GM20000 (cell line): Measurements from ENCODE around the gene SEC22C.
A peak's percentile ranks its signal among the peaks of the same experiment; 100 is the strongest.

ENCODE experiments used
- DNase-seq: peaks from one replicate; pipeline ENCODE4 v3.0.0; 2012; ENCODE audit warnings: low spot score
- CTCF ChIP-seq: IDR thresholded peaks from 2 replicates; pipeline ENCODE4 v1.5.1; 2012; ENCODE audit warnings: mild to moderate bottlenecking, control low read depth; ENCODE audit errors: extremely low read depth, missing control alignments

Gene SEC22C

GRCh38 chr3:42505128-42505848 is 76.5 kb downstream of the SEC22C start:
- no peak for TF ChIP-seq CTCF
- DNase-seq, result no peak

- DNase-seq, result no peak
- TF ChIP-seq CTCF, result no peak
Measured at GRCh38 chr3:42504334-42505127, 77.2 kb downstream of the SEC22C start.

- DNase-seq, result no peak
- TF ChIP-seq CTCF, result no peak
Measured at GRCh38 chr3:42503957-42504333, 77.8 kb downstream of the SEC22C start.

- no peak for DNase-seq
- TF ChIP-seq CTCF, result no peak
Measured at GRCh38 chr3:42503251-42503924, 78.4 kb downstream of the SEC22C start.

GRCh38 chr3:42502429-42503250 is 79.1 kb downstream of the SEC22C start, which contains the start of gene VIPR1:
Gene VIPR1 (plus strand): TSS chr3:42502643. CDS start chr3:42502736, 93 bp downstream.
- peak; percentile 89 for DNase-seq
- TF ChIP-seq CTCF, result no peak

- peak; percentile 29 for TF ChIP-seq CTCF
- DNase-seq, result peak; percentile 70
Measured at GRCh38 chr3:42501681-42502428, 79.9 kb downstream of the SEC22C start.
